RWPE1 (cell line): ENCODE measurements around the gene UBE2E2.

ENCODE experiments used
- CTCF ChIA-PET: fragments of 350-600 bp; sonication (Branson Sonifier 250); formaldehyde crosslinking; extraction: SDS; loops from one replicate; lab custom pipeline; 2021; lab: Yijun Ruan, JAX
- POLR2A ChIA-PET: fragments of 400-600 bp; formaldehyde crosslinking; extraction: SDS; loops from one replicate; lab custom pipeline; 2020; ENCODE audit warnings: antibody characterized with exemption; ENCODE audit not compliant: low non-redundant PET; lab: Yijun Ruan, JAX
- DNase-seq: peaks from one replicate; pipeline ENCODE4 v3.0.0; 2012; ENCODE audit warnings: low spot score
- H3K27ac ChIP-seq: fragments of 450-650 bp; 2 replicates; pipeline ENCODE4 v1.5.1; 2017
- TF ChIP-seq, protein P1 (sequence below): fragments of 450-650 bp; conservative IDR thresholded peaks from 2 replicates; pipeline ENCODE4 v1.5.1; 2017; ENCODE audit warnings: low read depth, mild to moderate bottlenecking

The UBE2E2 gene

DNA sequence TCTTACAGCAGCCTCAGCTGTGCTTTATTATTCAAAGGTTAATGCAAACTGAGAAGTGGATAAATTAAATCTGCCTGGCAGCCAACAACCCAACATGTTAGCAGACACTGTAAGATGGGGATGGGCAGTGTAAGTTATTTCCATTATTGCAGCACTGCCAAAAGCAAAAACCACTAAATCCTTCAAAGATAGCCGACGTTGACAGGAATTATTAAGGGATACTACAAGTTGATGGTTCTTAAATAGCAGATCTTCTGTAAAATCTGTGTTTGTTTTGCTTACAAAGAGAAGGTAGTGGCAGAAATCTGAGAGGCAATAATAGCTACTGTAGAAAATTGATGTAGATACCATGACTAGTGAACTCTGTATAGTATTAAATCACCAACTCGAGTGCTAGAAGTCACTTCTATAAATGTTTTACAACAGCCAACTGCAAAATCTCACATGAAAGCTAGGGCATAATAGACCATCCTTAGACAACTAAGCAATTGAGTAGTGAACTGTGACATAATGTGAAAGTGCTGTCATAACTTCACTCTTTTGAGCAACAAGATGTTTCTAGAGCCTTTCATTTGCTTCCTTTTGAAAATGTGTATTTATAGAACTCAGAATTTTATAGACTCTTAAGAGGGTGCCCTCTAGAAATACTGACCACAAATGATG is 278.6 kb downstream of the UBE2E2 start:
- POLR2A ChIA-PET, result no interaction called here
- H3K27ac ChIP-seq, result no peak overlapping the region
- CTCF ChIA-PET, result no interaction called here
- DNase-seq, result no peak
- TF ChIP-seq, protein P1, sequence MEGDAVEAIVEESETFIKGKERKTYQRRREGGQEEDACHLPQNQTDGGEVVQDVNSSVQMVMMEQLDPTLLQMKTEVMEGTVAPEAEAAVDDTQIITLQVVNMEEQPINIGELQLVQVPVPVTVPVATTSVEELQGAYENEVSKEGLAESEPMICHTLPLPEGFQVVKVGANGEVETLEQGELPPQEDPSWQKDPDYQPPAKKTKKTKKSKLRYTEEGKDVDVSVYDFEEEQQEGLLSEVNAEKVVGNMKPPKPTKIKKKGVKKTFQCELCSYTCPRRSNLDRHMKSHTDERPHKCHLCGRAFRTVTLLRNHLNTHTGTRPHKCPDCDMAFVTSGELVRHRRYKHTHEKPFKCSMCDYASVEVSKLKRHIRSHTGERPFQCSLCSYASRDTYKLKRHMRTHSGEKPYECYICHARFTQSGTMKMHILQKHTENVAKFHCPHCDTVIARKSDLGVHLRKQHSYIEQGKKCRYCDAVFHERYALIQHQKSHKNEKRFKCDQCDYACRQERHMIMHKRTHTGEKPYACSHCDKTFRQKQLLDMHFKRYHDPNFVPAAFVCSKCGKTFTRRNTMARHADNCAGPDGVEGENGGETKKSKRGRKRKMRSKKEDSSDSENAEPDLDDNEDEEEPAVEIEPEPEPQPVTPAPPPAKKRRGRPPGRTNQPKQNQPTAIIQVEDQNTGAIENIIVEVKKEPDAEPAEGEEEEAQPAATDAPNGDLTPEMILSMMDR, result no peak

DNA sequence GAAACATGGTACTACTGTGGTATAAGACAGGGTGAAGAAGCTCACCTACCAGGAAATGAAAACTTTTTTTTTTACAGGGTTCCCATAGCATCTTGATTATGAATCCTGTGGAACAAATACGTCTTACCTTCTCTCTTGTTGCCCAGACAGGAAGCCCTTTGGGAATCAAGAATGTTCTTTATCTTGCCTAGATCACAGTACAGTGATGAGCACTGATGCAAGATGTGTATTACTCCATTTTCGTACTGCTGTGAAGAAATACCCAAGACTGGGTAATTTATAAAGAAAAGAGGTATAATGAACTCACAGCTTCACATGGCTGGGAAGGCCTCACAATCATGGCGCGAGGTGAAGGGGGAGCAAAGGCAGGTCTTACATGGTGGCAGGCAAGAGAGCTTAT is 281.3 kb downstream of the UBE2E2 start:
- H3K27ac ChIP-seq, result no peak overlapping the region
- DNase-seq, result no peak
- TF ChIP-seq, protein P1, result no peak
- ChIA-PET POLR2A (no interaction called here), CTCF (no interaction called here)

DNA sequence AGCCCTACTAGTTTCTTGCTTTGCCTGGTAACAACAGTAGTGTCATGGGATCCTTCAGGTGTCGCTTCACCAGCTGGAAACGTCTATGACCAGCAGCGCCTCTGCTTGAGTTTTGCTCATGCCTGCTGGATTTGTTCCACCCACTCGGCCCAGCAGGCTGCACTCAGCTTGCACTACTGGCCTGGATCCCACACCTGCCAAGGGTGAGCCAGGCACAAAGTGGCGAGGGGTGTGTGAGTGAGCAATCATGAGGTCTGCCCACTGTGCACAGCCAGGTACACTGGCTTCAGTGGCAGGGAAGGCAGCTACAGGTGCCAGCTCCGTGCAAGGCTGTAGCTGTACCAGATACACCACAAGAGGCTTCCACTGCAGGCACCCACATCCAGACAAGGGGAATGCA is 282.8 kb downstream of the UBE2E2 start:
- TF ChIP-seq, protein P1, result no peak
- ChIA-PET CTCF (no interaction called here), POLR2A (no interaction called here)
- no peak overlapping the region for H3K27ac ChIP-seq
- no peak for DNase-seq

GRCh38 chr3:23487015-23487414 is 283.9 kb downstream of the UBE2E2 start:
- DNase-seq, result no peak
- TF ChIP-seq, protein P1, result no peak

GRCh38 chr3:23488618-23489017 is 285.5 kb downstream of the UBE2E2 start:
- ChIA-PET CTCF (no interaction called here), POLR2A (no interaction called here)
- H3K27ac ChIP-seq, result no peak overlapping the region
- TF ChIP-seq, protein P1, result no peak
- no peak for DNase-seq

More at GRCh38 chr3:23487015-23487414, 283.9 kb downstream of the UBE2E2 start:
- ChIA-PET POLR2A (no interaction called here), CTCF (no interaction called here)
- no peak overlapping the region for H3K27ac ChIP-seq

- DNase-seq, result no peak
- CTCF ChIA-PET, result no interaction called here
- H3K27ac ChIP-seq, result no peak overlapping the region
Measured at GRCh38 chr3:23489300-23490158, 286.4 kb downstream of the UBE2E2 start.

More at GRCh38 chr3:23489300-23490158, 286.4 kb downstream of the UBE2E2 start:
- POLR2A ChIA-PET, result no interaction called here
- TF ChIP-seq, protein P1, result no peak
